IPS-18c (cell line): ENCODE measurements around the gene CSNK2A2.
A peak's percentile ranks its signal among the peaks of the same experiment; 100 is the strongest.

Experiments used
- H3K4me3 ChIP-seq: 2 replicates; pipeline ENCODE4 v1.7.0; 2013; ENCODE audit warnings: low read depth, mild to moderate bottlenecking, low read length, moderate library complexity; ENCODE audit not compliant: insufficient read depth
- H3K9me3 ChIP-seq: one replicate; pipeline ENCODE4 v1.6.1; 2013; ENCODE audit warnings: mild to moderate bottlenecking, low read length, moderate library complexity; ENCODE audit not compliant: control insufficient read depth, insufficient read depth

Gene CSNK2A2

DNA sequence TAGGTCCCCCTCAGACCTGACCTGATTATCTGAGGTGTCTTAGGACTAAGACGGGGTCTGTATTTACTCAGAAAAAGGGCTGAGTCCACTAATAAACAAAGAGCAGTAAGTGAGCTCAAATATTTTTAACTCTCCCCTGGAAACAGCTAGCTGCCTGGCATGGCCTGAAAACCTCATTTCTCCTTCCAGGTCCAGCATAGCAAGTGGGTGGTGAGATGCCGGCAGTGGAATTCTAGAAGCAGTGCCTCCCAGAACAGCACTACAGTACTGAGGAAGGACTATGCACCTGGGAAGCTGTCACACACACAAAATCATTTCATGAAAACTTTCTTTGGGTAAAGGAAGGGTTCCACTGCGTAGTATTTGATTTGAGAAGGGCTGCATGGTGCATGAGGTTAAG, 39.2 kb downstream of the CSNK2A2 start:
- H3K9me3 ChIP-seq, result no peaks in the 10 kb centered on the region
- H3K4me3 ChIP-seq, result no peak overlapping the region

DNA sequence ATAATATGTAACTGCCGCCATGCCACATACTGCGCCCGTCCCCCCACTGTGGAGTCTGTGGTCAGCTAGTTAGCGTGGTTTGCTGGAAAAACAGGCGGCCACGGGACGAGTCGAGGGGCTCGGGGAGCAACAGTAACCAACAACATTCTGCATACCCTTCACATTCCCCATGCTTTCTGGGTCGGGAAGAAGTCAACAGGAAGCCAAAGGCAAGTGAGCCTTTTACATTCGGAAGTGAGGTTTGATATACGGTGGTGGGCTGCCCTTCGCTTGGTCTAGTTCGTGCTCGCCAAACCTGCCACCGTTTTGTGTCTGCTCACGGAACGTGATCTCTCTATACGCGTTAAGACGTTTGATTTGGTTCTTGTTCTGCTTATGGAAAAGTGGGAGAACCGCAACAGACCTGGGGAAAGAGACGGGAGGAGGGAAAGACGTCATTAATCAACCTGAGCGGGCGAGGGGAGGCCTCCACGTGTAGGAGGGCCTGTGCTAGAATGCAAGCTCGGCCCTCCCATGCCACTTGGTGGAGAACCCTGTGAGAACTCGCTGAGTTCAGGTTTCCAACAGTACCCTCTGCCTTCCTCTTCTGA, 39.9 kb downstream of the CSNK2A2 start:
- Histone ChIP-seq H3K4me3 (no peak overlapping the region), H3K9me3 (no peaks in the 10 kb centered on the region)

DNA sequence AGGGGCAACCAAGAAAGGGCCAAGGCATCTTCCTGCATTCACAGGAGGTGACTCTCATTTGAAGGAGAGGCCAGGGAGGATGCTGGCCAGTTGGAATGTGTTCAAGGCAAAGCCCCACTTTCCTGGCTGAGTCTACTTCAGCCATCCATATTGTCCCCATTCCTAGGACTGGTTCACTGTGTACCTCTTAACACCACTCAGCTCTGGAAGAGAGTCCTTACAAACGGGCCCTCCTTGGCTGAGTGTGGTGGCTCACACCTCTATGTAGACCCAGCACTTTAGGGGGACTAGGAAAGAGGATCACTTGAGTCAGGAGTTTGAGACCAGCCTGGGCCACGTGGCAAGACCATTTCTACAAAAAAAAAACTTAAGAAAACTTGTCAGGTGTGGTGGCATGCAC, 40.7 kb downstream of the CSNK2A2 start:
- Histone ChIP-seq H3K9me3 (no peaks in the 10 kb centered on the region), H3K4me3 (no peak overlapping the region; the same call in 1 of the 2 replicates)

DNA sequence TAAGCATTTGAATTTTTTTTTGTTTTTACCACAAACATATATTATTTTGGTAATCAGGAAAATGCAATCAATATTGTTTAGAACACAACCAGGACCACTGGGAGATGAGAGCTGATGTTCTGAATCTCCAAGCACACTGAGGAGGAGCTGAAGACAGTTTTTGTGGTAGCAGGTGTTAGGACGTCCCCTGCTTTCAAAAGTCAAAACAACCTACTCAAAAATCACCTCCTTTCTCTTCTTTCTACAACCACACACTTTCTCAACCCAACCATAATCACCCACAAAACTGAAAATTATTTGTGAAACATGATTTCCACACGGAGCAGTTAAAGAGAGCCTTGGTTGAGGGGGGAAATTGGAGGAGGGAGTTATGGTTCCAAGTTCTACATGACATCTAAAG, 42.1 kb downstream of the CSNK2A2 start:
- Histone ChIP-seq H3K4me3 (no peak overlapping the region), H3K9me3 (no peaks in the 10 kb centered on the region)

DNA sequence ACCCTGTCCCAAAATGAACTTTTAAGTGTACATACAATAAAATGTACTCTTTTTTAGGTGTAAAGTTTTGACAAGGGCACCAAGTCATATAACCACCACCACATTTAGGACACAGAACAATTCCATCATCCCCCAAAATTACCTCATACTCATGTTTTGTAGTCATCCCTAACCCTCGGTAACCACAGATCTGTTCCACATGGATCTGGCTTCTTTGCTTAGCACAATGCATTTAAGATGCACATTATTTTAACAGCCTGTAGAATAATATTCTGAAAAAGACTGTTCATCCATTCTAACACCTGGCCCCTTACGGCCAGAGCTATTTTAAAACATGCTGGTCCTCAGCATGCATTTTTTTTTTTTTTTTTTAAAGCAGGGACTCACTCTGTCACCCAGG, 43.6 kb downstream of the CSNK2A2 start:
- Histone ChIP-seq H3K4me3 (no peak overlapping the region), H3K9me3 (no peaks in the 10 kb centered on the region)

DNA sequence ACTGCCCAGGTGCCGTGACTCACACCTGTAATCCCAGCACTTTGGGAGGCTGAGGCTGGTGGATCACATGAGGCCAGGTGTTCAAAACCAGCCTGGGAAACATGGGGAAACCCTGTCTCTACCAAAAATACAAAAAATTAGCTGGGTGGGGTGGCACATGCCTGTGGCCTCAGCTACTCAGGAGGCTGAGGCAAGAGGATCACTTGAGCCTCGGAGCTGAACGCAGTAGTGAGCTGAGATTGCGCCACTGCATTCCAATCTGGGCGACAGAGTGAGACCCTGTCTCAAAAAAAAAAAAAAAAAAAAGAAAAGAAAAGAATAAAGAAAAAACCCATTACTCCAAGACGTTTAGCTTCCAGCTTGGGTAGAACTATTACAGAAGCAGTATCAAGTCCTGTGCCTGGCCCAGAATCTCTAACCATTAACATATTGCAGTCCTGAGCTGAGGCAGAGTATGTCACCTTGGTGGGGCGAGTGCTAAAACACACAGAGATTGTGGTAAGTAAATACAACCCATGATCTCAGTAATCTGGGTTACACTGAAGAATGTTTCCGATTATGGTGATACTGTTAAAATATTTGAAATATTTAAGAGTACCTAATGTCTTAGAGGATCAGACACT, 45.5 kb downstream of the CSNK2A2 start:
- Histone ChIP-seq H3K4me3 (no peak overlapping the region), H3K9me3 (no peaks in the 10 kb centered on the region)

DNA sequence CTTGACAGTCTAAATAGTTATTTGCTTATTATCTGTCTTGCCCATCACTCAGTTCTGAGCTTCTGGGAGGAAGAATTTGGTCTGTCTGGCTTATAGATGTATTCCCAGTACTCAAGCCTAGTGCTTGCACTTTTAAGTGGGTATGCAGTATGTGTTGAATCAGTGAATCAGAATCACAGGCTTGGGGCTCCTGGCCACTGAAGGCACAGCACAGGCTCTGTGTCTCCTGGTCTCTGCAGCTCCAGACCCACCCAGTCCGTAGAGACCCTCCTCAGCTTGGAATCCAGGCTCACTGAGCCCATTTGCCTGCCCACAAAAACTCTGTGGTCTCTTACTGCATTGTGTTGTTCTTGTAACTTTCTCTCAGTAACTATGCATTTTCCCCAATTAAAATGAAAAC, 49.4 kb downstream of the CSNK2A2 start:
- Histone ChIP-seq H3K9me3 (no peaks in the 10 kb centered on the region), H3K4me3 (no peak overlapping the region)

DNA sequence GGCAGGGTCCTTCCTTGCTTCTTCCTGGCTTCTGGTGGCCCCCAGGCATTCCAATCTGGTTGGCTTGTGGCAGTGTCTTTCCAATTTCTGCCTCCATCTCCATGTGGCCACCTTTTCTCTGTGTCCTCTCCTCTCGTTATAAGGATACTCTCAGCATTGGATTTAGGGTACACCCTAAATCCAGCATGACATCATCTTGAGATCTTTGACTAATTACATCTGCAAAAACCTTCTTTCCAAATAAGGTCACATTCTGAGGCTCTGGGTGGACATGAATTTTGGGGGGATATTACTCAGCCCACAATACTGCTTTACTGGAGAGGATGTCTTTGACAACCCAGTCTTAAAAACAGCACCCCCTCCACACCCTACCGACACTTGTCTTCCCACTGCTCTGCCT, 49.8 kb downstream of the CSNK2A2 start:
- Histone ChIP-seq H3K4me3 (no peak overlapping the region), H3K9me3 (no peaks in the 10 kb centered on the region)

DNA sequence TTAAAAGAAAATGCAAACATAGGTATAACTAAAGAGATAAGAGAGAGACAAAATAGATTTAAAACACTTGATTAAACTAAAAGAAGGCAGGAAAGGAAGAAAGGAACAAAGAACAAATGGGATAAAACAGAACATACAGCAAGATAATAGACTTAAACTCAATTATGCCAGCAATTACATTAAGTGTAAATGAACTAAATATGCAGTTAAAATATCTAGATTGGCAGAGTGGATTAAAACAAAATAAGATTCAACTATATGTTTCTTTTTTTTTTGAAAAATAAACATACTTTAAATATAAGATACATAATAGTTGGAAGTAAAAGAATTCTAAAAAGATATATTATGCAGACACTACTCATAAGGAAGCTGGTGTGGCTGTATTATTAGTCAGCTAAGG, 59.1 kb downstream of the CSNK2A2 start:
- H3K9me3 ChIP-seq, result no peaks in the 10 kb centered on the region
- H3K4me3 ChIP-seq, result no peak overlapping the region

DNA sequence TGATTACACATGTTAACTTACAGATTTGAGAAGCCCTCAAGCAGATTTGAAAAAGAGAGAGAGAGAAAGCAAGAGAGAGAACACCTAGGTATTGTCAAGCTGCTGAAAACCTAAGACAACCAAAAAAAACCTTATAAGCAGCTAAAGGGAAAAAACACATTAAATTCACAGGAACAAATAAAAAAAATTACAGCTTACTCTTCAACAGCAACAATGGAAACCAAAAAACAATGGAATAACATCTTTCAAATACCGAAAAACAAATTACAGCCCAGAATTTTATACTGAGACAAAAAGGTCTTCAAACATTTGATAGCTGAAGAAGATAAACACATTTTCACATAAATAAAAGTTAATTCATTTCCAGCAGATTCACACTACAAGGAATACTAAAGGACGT, 60.3 kb downstream of the CSNK2A2 start:
- Histone ChIP-seq H3K9me3 (no peaks in the 10 kb centered on the region), H3K4me3 (no peak overlapping the region)

DNA sequence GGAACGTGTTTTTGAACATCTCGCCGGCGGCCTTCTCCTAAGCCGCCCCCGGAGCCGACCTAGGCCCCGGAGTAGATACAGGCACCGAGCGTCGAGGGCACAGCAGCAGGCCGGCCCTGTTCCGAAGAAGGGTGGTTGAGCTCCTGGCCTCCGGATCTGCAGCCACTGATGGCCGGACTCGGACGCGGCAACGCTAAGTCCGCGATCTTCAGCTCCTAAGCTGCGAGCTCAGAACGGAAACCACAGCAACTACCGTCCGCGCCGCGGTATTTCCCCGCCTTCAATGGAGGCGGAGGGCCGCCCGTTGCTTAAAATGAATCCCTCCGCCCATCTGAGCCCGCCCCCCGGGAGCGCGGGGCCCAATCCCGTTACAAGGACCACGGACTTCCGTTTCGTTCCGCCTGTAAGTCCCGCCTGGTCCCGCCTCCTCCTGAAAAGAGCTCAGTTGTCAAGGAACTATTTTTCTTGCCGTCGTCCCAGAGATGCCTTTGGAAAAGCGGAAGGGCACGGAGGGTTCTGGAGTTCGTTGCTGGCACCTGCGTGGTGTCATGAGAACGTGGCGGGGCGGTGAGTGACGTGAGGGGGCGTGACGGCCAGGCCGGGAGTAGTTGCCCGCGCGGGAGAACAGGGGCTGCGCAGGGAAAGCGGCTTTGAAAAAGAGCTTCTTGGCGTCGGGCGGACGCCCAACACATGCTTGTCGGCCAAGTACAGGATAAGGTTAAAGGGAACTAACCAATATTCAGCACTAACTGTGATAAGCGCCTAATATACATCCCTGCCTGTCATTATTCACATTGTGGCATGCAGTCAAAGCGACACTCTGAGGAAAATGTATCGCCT, 68.6 kb downstream of the CSNK2A2 start, which contains the start of gene CFAP20:
CFAP20 (minus strand) TSS at position 285 of the 840 bp plus-strand sequence; CDS start at position 19, 266 bp downstream.
- Histone ChIP-seq H3K4me3 (peak within 1 kb of the TSS; percentile 95), H3K9me3 (no peaks in the 10 kb centered on the region)

DNA sequence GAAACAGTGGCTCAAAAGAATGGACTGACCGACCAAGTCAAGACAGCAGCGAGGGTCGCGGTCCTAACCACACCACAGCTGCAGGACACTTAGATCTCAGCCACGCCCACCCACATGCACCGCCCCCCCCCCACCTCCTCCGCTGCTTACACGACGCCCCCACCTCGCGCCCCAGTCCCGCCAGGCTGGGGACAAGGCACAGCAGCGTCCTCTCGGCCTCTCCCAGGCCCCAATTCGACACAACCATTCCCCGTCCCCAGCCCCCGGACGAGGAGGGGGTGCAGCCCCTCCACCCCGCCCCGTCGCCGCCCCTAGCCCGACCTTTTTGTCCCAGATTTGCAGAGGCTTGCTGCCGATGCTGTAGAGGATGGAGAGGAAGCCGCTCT, 69.2 kb downstream of the CSNK2A2 start:
- H3K9me3 ChIP-seq, result no peaks in the 10 kb centered on the region

DNA sequence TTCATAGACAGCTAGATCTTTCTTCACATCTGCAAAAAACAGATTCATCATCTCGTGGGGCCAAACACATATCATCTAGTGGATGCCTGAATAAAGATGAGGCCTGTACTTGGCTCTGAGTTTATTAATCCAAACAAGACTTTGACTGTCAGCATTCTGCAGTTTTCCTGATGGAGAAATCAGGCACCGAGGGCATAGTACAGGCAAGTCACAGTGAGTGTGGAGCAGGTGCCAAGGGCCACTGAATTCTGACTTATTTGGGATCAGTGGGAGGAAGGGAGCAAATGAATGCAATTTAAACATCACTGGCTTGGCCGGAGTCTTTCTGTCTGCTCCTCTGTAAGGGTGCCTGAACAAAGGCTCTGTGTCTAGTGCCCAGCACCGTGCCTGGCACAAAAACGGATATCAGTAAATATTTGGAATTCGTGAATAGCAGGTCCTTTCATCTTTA, 69.7 kb downstream of the CSNK2A2 start:
- Histone ChIP-seq H3K4me3 (peak overlapping the region; percentile 95), H3K9me3 (no peaks in the 10 kb centered on the region)

More for the DNA sequence above, 69.2 kb downstream of the CSNK2A2 start:
- H3K4me3 ChIP-seq, result peak overlapping the region; percentile 95

DNA sequence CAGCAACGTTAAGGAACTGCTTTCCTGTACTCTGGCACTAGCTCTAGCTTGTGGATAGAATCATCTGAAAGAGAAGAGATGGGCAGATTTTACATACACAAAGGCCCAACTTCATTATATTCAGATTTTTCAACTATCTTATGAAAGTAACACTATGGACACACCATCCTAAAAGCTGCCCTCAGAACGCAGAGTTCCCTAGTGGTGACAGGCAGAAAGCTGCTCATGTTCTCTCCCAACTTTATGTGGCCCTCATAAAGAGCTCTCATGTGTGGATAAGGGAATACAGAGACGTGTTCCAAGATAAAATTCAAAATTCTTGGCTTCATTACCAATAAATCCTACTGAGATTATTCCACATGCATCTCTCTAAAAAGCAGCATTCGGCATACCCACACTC, 70.3 kb downstream of the CSNK2A2 start:
- H3K4me3 ChIP-seq, result 0 out of 2 replicates have a peak overlapping the region, but pooled peaks have one; percentile 95
- no peaks in the 10 kb centered on the region for H3K9me3 ChIP-seq

DNA sequence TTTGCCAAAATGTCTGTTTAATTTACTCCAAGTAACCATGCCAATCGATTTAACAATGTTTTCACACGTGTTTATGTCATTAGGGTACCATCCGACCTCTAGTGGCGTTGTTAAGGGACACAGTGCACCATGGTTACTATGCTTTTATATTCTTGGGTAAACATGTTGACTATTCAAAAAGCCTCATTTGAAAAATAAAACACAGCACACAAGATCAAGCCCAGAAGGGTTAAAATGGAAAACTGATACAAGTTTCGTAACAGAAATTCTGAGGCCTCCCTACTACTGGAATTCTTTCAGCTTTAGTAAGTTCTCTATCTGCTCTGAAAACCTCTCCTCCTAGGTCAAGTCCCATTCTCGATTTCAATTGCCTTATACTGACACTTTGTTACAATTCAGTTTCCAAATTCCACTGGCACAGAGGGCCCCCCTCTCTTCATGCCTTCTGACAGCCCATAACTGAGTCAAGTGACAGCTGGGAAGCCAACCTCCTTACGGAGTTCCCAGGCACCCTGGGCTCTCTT, 70.8 kb downstream of the CSNK2A2 start:
- no peak overlapping the region for H3K4me3 ChIP-seq
- no peaks in the 10 kb centered on the region for H3K9me3 ChIP-seq

DNA sequence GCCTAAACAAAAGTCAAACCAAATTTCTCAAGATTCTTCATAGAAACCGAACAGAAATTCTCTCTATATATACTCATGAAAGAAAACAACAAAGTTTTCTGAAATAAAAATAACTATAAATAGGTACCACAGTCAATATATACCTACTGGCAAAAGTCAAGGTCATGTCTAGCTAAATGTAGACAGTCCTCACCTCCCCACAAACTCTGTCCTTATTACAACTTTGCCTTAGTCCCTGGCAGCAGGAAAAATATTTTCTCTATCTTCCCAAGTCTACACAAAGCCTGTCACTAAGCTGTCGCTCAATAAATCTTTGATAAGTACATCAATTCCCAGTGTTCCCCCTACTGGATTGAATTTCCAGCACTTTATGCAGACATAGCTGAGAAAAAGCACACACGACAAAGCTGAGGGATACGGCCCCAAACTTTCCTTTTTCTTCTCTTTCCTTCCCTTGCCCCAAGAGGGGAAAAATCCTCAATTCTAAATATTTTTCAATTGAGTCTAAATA, 71.4 kb downstream of the CSNK2A2 start:
- no peak overlapping the region for H3K4me3 ChIP-seq
- H3K9me3 ChIP-seq, result no peaks in the 10 kb centered on the region

DNA sequence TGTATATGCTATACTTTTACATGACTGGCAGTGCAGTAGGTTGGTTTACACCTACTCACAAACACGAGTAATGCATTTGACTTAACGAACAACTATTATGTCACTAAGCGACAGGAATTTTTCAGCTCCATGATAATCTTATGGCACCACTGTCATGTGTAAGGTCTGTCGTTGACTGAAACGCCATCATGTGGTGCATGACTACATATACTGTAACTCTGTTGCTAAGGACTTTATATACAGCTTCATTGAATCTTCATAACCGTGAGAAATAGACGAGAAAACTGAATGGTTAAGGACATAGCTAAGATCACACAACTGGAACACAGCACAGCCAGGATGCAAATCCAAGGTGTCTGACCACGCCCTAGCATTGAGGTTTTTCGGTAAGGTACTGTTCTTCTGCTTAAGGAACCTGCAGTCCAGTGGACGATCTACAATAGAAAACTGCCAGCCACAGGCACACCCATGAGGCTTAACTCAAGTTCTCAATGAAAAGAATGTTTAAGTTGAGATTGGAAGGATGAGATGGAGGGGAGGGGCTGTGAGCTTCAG, 72.0 kb downstream of the CSNK2A2 start:
- no peaks in the 10 kb centered on the region for H3K9me3 ChIP-seq
- H3K4me3 ChIP-seq, result no peak overlapping the region
